Trophoblast cell (in vitro differentiated cells and primary cell): Measurements from ENCODE around the gene NFATC1.

Experiments
- DNase-seq, 2 donors: peaks; one replicate each; pipeline ENCODE4 v3.0.0-alpha.2; 2016
- H2AFZ ChIP-seq: 2 replicates; pipeline ENCODE4 v1.6.1; 2013; ENCODE audit warnings: low read length, moderate library complexity, mild to moderate bottlenecking; ENCODE audit not compliant: insufficient read depth, poor library complexity
- H2AK5ac ChIP-seq: 2 replicates; pipeline ENCODE4 v1.6.1; 2013; ENCODE audit warnings: mild to moderate bottlenecking, low read length
- H2BK120ac ChIP-seq: 2 replicates; pipeline ENCODE4 v1.6.1; 2013; ENCODE audit warnings: low read length, mild to moderate bottlenecking, moderate library complexity; ENCODE audit not compliant: insufficient read depth, poor library complexity
- H2BK12ac ChIP-seq: 2 replicates; pipeline ENCODE4 v1.6.1; 2013; ENCODE audit warnings: mild to moderate bottlenecking, low read length, moderate library complexity
- H2BK5ac ChIP-seq: 2 replicates; pipeline ENCODE4 v1.6.1; 2013; ENCODE audit warnings: low read length, low read depth, moderate library complexity, mild to moderate bottlenecking; ENCODE audit not compliant: poor library complexity
- H3K14ac ChIP-seq: 2 replicates; pipeline ENCODE4 v1.6.1; 2013; ENCODE audit warnings: mild to moderate bottlenecking, low read length
- H3K18ac ChIP-seq: 2 replicates; pipeline ENCODE4 v1.6.1; 2013; ENCODE audit warnings: mild to moderate bottlenecking, low read length
- H3K23ac ChIP-seq: 2 replicates; pipeline ENCODE4 v1.6.1; 2013; ENCODE audit warnings: low read length
- H3K27ac ChIP-seq: 2 replicates; pipeline ENCODE4 v1.5.1; 2013; ENCODE audit warnings: low read depth, mild to moderate bottlenecking, inconsistent platforms, low read length, moderate library complexity
- H3K27me3 ChIP-seq: 2 replicates; pipeline ENCODE4 v1.6.1; 2013; ENCODE audit warnings: inconsistent platforms, mild to moderate bottlenecking, low read length, moderate library complexity; ENCODE audit not compliant: insufficient read depth
- H3K36me3 ChIP-seq, 2 experiments: 1 replicate in 1 of 2; 2 replicates in 1 of 2; pipeline ENCODE4 v1.6.1; 2013; ENCODE audit warnings: low read length in 2 of 2, mild to moderate bottlenecking in 2 of 2, moderate library complexity in 1 of 2; ENCODE audit not compliant: insufficient read depth in 2 of 2, control insufficient read depth in 1 of 2
- H3K4ac ChIP-seq: 2 replicates; pipeline ENCODE4 v1.6.1; 2013; ENCODE audit warnings: low read depth, mild to moderate bottlenecking, low read length, moderate library complexity
- H3K4me1 ChIP-seq, 2 experiments: 1 replicate in 1 of 2; 2 replicates in 1 of 2; pipeline ENCODE4 v1.6.1; 2013; ENCODE audit warnings: low read length in 2 of 2, mild to moderate bottlenecking in 2 of 2, moderate library complexity in 1 of 2; ENCODE audit not compliant: insufficient read depth in 2 of 2, control insufficient read depth in 1 of 2
- H3K4me2 ChIP-seq: 2 replicates; pipeline ENCODE4 v1.6.1; 2013; ENCODE audit warnings: inconsistent platforms, mild to moderate bottlenecking, low read length, moderate library complexity
- H3K4me3 ChIP-seq: 2 replicates; pipeline ENCODE4 v1.5.1; 2013; ENCODE audit warnings: mild to moderate bottlenecking, low read depth, low read length, inconsistent platforms
- H3K79me1 ChIP-seq: one replicate; pipeline ENCODE4 v1.6.1; 2013; ENCODE audit warnings: low read length
- H3K79me2 ChIP-seq: 2 replicates; pipeline ENCODE4 v1.6.1; 2013; ENCODE audit warnings: low read length, mild to moderate bottlenecking; ENCODE audit not compliant: control insufficient read depth, insufficient read depth, poor library complexity
- H3K9ac ChIP-seq: 2 replicates; pipeline ENCODE4 v1.6.1; 2013; ENCODE audit warnings: mild to moderate bottlenecking, low read length
- H3K9me3 ChIP-seq: 2 replicates; pipeline ENCODE4 v1.6.1; 2013; ENCODE audit warnings: low read depth, mild to moderate bottlenecking, control low read depth, inconsistent platforms, low read length; ENCODE audit not compliant: insufficient read depth
- H4K12ac ChIP-seq: 2 replicates; pipeline ENCODE4 v1.6.1; 2013; ENCODE audit warnings: low read depth, mild to moderate bottlenecking, low read length, moderate library complexity
- H4K8ac ChIP-seq: 2 replicates; pipeline ENCODE4 v1.6.1; 2013; ENCODE audit warnings: low read depth, mild to moderate bottlenecking, low read length, moderate library complexity
- H4K91ac ChIP-seq: one replicate; pipeline ENCODE4 v1.6.1; 2013; ENCODE audit warnings: low read depth, mild to moderate bottlenecking, low read length, moderate library complexity
- WGBS: extraction: QIAGEN DNeasy Blood & Tissue Kit; methylation state at CpG from one replicate; pipeline ENCODE4 v1.1.7; 2013; ENCODE audit warnings: missing lambda C conversion rate; ENCODE audit not compliant: insufficient read length, insufficient coverage; ENCODE audit errors: extremely low coverage; 5-methylcytosine and 5-hydroxymethylcytosine counted together

Gene NFATC1

DNA sequence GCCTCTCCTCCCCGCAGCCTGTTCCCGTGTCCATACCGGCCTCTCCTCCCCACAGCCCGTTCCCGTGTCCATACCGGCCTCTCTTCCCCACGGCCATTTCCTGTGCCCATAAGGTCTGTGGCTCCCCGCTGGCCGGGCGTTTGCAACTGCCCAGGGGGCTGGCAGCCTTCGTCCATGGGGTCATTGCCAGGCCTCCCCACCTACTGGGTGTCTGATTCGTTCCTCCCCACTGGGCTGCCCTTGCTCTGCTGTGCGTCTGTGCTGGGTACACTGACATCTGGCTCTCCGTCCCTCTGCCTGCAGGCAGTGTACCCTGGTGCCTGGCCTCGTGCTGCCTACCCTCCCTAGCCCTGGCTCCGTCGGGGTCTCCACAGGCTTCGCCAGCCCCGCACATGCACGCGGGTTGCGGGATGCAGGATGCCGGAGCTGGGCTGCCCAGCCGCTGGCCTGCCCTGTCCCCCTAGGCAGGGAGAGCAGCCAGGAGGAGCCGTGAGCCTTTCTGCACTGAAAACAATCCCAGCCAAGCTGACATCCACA, 67.8 kb downstream of the NFATC1 start:
- no peak overlapping the region for H4K12ac ChIP-seq
- no peak overlapping the region for H3K14ac ChIP-seq
- WGBS: no CpG with 5 or more reads among the region's 25 CpGs
- H3K9ac ChIP-seq: no peak overlapping the region
- no peak overlapping the region for H2BK12ac ChIP-seq
- no peaks in the 10 kb centered on the region for H3K27me3 ChIP-seq
- no peak overlapping the region for H2AFZ ChIP-seq
- H2BK5ac ChIP-seq: no peak overlapping the region
- no peak overlapping the region for H2BK120ac ChIP-seq
- no peak overlapping the region for H4K8ac ChIP-seq
- no peak overlapping the region for H3K23ac ChIP-seq
- no peak overlapping the region for H3K27ac ChIP-seq
- H2AK5ac ChIP-seq: no peak overlapping the region
- peaks cover 18 to 24% of the 10 kb centered on the region in 2 experiments for H3K4me1 ChIP-seq
- peaks cover 7% of the 10 kb centered on the region for H3K79me2 ChIP-seq
- no peak overlapping the region for H3K4me3 ChIP-seq
- H3K79me1 ChIP-seq: peaks cover 15% of the 10 kb centered on the region
- H3K9me3 ChIP-seq: no peaks in the 10 kb centered on the region
- H3K4me2 ChIP-seq: no peak overlapping the region
- no peak for DNase-seq
- H4K91ac ChIP-seq: no peak overlapping the region
- no peak overlapping the region for H3K4ac ChIP-seq
- no peak overlapping the region for H3K18ac ChIP-seq
- no peaks in the 10 kb centered on the region for H3K36me3 ChIP-seq

DNA sequence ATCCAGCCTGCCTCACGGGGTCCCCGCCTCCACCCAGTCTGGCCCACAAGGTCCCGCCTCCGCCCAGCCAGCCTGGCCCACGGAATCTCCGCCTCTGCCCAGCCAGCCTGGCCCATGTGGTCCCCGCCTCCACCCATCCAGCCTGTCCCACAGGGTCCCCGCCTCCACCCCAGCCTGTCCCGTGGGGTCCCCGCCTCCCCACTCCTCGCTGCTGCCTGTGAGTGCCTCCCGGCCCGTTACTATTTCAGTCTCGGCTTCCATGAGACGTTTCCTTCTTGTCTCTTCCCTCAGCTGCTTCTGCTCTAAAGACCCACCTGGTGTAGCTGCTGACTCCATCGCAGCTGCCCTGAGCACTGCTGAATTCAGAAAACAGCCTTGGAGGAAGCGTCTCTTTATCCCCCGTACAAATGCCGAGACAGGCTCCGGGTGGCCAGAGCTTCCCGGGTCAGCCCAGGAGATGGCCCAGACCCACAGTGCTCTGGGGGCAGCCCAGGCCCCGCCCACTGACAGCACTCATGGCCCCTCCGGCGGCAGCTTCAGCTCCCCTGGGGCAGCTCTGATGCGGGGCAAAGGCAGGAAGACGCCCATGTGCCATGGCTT, 69.8 kb downstream of the NFATC1 start:
- H3K4ac ChIP-seq: no peak overlapping the region
- H3K79me1 ChIP-seq: peaks cover 5% of the 10 kb centered on the region
- H3K4me1 ChIP-seq: peaks cover 4 to 11% of the 10 kb centered on the region in 2 experiments
- no CpG with 5 or more reads among the region's 26 CpGs for WGBS
- H3K27ac ChIP-seq: no peak overlapping the region
- no peak overlapping the region for H4K12ac ChIP-seq
- H3K14ac ChIP-seq: no peak overlapping the region
- H2BK12ac ChIP-seq: no peak overlapping the region
- DNase-seq: peak in 1 of 2 donors; percentile 53
- no peak overlapping the region for H2BK120ac ChIP-seq
- H3K9me3 ChIP-seq: peaks cover 3% of the 10 kb centered on the region
- no peak overlapping the region for H3K18ac ChIP-seq
- no peak overlapping the region for H3K23ac ChIP-seq
- H2BK5ac ChIP-seq: no peak overlapping the region
- H3K9ac ChIP-seq: no peak overlapping the region
- H3K36me3 ChIP-seq: no peaks in the 10 kb centered on the region
- H3K27me3 ChIP-seq: no peaks in the 10 kb centered on the region
- no peak overlapping the region for H4K91ac ChIP-seq
- no peak overlapping the region for H2AK5ac ChIP-seq
- H3K79me2 ChIP-seq: no peaks in the 10 kb centered on the region
- H2AFZ ChIP-seq: no peak overlapping the region
- H3K4me3 ChIP-seq: no peak overlapping the region
- H3K4me2 ChIP-seq: peak overlapping the region; percentile 24
- no peak overlapping the region for H4K8ac ChIP-seq

DNA sequence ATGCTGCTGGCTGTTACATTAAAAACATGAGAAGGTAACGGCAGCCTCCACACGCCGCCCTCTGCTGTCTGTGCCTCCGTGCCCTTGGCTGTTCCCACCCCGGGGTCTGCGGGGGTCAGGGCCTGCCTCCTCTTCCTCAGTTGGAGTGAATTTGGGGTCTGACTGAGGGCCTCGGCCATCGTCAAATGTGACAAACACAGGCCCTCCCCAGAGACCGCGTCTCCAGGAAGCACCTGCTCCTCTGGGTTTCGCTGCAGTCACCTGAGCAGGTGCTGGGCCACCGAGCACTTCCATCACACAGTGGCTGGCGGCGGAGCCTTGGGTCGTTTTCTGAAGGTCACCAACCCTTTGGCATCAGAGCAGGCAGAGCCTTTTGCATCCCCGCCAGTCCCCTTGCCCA, 70.9 kb downstream of the NFATC1 start:
- Histone ChIP-seq H3K9ac (no peak overlapping the region), H3K4ac (no peak overlapping the region), H2BK5ac (no peak overlapping the region), H3K79me1 (no peaks in the 10 kb centered on the region), H2BK12ac (no peak overlapping the region), H2BK120ac (no peak overlapping the region), H2AFZ (no peak overlapping the region), H3K9me3 (peaks cover 3% of the 10 kb centered on the region), H4K91ac (no peak overlapping the region), H3K14ac (no peak overlapping the region), H3K4me1 (peaks cover 0 to 5% of the 10 kb centered on the region in 2 experiments), H3K27me3 (no peaks in the 10 kb centered on the region), H4K8ac (no peak overlapping the region), H3K4me2 (no peak overlapping the region), H3K4me3 (no peak overlapping the region), H3K27ac (no peak overlapping the region), H3K18ac (no peak overlapping the region), H3K36me3 (no peaks in the 10 kb centered on the region), H3K23ac (no peak overlapping the region), H4K12ac (no peak overlapping the region), H3K79me2 (no peaks in the 10 kb centered on the region), H2AK5ac (no peak overlapping the region)
- DNase-seq: no peak
- WGBS: no CpG with 5 or more reads among the region's 16 CpGs

GRCh38 chr18:79467126-79467525, 71.4 kb downstream of the NFATC1 start:
- Histone ChIP-seq H3K9ac (no peak overlapping the region), H2BK5ac (no peak overlapping the region), H4K8ac (no peak overlapping the region), H3K36me3 (no peaks in the 10 kb centered on the region), H3K79me2 (no peaks in the 10 kb centered on the region), H3K4me1 (peaks cover 0 to 5% of the 10 kb centered on the region in 2 experiments), H3K4me3 (no peak overlapping the region), H3K79me1 (no peaks in the 10 kb centered on the region), H3K4me2 (no peak overlapping the region), H3K27ac (no peak overlapping the region), H2AK5ac (no peak overlapping the region), H2BK120ac (no peak overlapping the region), H3K14ac (no peak overlapping the region), H3K4ac (no peak overlapping the region), H3K18ac (no peak overlapping the region), H2BK12ac (no peak overlapping the region), H3K9me3 (peaks cover 3% of the 10 kb centered on the region), H4K91ac (no peak overlapping the region), H4K12ac (no peak overlapping the region), H2AFZ (no peak overlapping the region), H3K27me3 (no peaks in the 10 kb centered on the region), H3K23ac (no peak overlapping the region)
- DNase-seq: no peak
- WGBS: no CpG with 5 or more reads among the region's 33 CpGs
